Measurements from ENCODE around the gene CLIC3. TPM values are rescaled to one million over a fixed set of nuclear protein-coding genes. Genes with fewer than 3 reads are reported as not detected.
A peak's percentile ranks its signal among the peaks of the same experiment; 100 is the strongest.

CLIC3 gene, protein sequence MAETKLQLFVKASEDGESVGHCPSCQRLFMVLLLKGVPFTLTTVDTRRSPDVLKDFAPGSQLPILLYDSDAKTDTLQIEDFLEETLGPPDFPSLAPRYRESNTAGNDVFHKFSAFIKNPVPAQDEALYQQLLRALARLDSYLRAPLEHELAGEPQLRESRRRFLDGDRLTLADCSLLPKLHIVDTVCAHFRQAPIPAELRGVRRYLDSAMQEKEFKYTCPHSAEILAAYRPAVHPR
- total RNA-seq (under 1 TPM in 5 of 6 donors, not detected in 1; 0.24 to 0.44 (median 0.38) TPM), polyA plus RNA-seq (1 to 10 TPM; 1.1 to 1.3 TPM)

DNA sequence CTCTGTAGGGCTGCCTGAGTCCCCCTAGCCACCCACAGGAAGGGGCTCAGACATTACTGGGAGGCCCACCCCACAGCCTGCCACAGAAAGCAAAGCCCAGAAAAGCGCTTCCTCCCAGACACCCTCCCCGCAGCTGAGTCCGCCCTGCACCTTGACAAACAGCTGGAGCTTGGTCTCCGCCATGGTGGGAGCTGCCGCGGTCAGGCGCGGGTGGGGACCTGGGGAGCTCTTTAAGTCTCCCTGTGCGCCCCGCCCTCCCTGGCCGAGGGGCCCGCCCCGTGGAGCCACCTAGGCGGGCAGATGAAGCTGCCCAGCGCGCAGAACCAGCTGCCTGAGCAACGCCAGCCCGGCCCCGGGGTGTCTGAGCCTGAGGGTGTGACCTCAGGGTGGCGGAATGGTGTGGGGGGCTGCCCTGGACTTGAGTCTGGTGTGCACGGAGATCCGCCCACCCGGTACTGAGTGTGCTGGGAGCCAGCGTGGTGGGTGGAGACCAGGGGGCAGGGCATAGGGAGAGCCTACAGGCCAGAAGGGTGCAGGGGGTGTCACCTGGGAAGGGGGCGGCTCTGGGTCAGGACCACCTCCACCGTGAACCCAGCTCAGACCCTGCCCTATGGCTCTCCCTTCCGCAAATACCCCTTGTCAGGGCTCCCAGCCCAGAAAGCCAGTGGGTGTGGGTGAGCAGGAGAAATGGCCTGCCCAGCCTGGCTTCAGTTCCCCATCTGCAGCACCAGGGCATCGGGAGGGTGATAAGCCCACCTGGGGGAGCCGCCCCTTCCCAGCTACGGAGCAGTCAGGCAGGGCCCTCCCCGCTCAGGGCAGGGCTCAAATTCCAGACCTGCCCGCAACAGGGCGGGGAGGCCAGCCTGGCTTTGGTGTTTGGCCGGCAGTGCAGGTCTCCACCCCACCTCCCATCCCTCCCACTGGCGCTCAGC is at the start of gene CLIC3:
Gene CLIC3, minus strand, starts transcription at position 208 of the 932 bp plus-strand sequence. Its CDS starts 25 bp downstream, at position 183.
- Histone ChIP-seq H3K4me3 (no peak within 1 kb of the TSS), H3K36me3 (no peaks in the 10 kb centered on the region), H3K27me3 (no peaks in the 10 kb centered on the region), H3K27ac (no peak within 1 kb of the TSS), H3K9me3 (no peaks in the 10 kb centered on the region), H3K4me1 (peaks cover 0 to 7% (median 7%) of the 10 kb centered on the region in 3 donors)
- intact Hi-C loops (cut with DNase I) = no loop called here
- ATAC-seq (no peak), DNase-seq (no peak), FAIRE-seq (no peak)
- TF ChIP-seq, protein P1, sequence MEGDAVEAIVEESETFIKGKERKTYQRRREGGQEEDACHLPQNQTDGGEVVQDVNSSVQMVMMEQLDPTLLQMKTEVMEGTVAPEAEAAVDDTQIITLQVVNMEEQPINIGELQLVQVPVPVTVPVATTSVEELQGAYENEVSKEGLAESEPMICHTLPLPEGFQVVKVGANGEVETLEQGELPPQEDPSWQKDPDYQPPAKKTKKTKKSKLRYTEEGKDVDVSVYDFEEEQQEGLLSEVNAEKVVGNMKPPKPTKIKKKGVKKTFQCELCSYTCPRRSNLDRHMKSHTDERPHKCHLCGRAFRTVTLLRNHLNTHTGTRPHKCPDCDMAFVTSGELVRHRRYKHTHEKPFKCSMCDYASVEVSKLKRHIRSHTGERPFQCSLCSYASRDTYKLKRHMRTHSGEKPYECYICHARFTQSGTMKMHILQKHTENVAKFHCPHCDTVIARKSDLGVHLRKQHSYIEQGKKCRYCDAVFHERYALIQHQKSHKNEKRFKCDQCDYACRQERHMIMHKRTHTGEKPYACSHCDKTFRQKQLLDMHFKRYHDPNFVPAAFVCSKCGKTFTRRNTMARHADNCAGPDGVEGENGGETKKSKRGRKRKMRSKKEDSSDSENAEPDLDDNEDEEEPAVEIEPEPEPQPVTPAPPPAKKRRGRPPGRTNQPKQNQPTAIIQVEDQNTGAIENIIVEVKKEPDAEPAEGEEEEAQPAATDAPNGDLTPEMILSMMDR (IDR thresholded peaks at IDR 0.05) = no peak
- 35 to 36% methylated on average over 34 to 35 of the region's 35 CpGs for WGBS, 2 donors

- FAIRE-seq (no peak), DNase-seq (peak in 1 of 6 donors; percentile 62), ATAC-seq (peak; percentile 10 to 31 (median 19))
- TF ChIP-seq, protein P1 (IDR thresholded peaks at IDR 0.05) = no peak
- intact Hi-C loops (cut with DNase I) = no loop called here
- Histone ChIP-seq H3K4me1 (peaks cover 5 to 19% (median 10%) of the 10 kb centered on the region in 3 donors), H3K27me3 (peaks cover 0 to 7% (median 0%) of the 10 kb centered on the region in 4 donors), H3K27ac (peak overlapping the region in 3 of 4 donors; percentile 42 to 63 (median 63)), H3K36me3 (no peaks in the 10 kb centered on the region), H3K9me3 (no peaks in the 10 kb centered on the region), H3K4me3 (peak overlapping the region; percentile 30 to 69 (median 48))
- 3 to 8% methylated on average over 66 to 96 of the region's 96 CpGs for WGBS, 2 donors
Measured at GRCh38 chr9:137045294-137046087, 49.1 kb upstream of the CLIC3 start.

DNA sequence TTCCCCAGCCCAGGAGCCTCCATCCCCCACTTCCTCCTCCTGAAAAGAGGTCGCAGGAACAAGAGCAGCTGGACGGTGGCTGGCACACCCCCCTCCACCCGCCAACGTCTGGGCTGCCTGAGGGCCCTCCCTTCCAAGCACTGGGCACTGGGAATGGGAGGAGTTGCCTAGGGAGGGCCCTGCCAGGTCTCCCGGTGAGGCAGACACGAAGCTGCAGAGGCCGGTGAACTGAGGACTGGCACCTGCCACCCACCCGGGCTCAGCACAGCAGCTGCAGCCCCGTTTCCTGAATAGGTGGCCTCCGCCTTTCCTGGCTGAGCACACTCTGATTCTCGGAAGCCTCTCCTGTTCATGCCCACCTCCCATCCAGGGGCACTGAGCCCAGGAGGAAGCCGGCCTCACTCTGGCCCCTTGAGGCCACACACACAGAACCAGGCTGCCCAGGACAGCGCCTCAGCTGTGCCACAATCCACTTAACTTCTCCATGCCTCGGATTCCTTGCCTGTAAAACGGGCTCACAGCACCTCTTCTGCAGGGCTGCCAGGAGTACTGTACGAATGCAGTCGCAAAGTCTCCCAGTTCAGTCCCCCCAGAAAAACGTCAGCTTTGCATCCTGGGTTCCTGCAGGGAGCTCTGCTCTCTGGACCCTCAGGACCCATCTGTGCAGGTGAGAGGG is 48.3 kb upstream of the CLIC3 start:
- peaks cover 0 to 2% (median 0%) of the 10 kb centered on the region in 3 donors for H3K36me3 ChIP-seq
- DNase-seq (peak in 5 of 6 donors; percentile 72 to 82 (median 79)), ATAC-seq (peak; percentile 71 to 83 (median 78)), FAIRE-seq (no peak)
- peak overlapping the region in 3 of 4 donors; percentile 20 to 69 (median 51) for H3K4me3 ChIP-seq
- WGBS, 2 donors = 15 to 24% methylated on average over 17 to 18 of the region's 18 CpGs
- H3K4me1 ChIP-seq = peaks cover 5 to 19% (median 10%) of the 10 kb centered on the region in 3 donors
- intact Hi-C loops (cut with DNase I) = no loop called here
- H3K9me3 ChIP-seq = no peaks in the 10 kb centered on the region
- TF ChIP-seq, protein P1 (IDR thresholded peaks at IDR 0.05) = no peak
- H3K27me3 ChIP-seq = peaks cover 0 to 7% (median 0%) of the 10 kb centered on the region in 4 donors
- peak overlapping the region in 2 of 4 donors; percentile 63 to 64 for H3K27ac ChIP-seq

DNA sequence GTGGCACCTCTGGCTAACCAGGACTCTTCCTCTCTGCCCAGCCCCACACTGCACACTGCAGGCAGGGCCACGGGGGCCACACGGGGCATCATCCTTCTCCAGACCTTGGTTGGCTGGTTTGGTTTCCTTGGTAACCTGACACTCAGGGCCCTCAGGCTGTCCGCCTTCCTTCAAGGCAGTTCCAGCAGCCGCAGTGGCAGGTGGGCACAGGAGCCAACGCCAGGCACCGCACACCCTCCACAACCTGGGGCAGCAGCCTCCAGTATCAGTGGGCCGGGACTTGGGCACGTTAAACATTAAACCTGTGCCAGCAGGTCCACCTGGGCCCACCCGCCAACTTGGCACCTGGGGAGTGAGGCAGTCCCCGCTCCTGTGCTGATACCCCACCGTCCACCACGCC is 47.7 kb upstream of the CLIC3 start:
- Histone ChIP-seq H3K36me3 (peaks cover 0 to 3% (median 0%) of the 10 kb centered on the region in 3 donors), H3K4me3 (peak overlapping the region in 2 of 4 donors; percentile 16 to 69), H3K9me3 (no peaks in the 10 kb centered on the region), H3K27me3 (peaks cover 0 to under 1% (median 0%) of the 10 kb centered on the region in 4 donors), H3K27ac (peak overlapping the region in 2 of 4 donors; percentile 63 to 64), H3K4me1 (peaks cover 5 to 19% (median 10%) of the 10 kb centered on the region in 3 donors)
- DNase-seq (no peak), FAIRE-seq (no peak), ATAC-seq (peak in 3 of 4 donors; percentile 2 to 37 (median 7))
- TF ChIP-seq, protein P1 (IDR thresholded peaks at IDR 0.05) = no peak
- intact Hi-C loops (cut with DNase I) = no loop called here
- 24 to 26% methylated on average over 12 of the region's 12 CpGs for WGBS, 2 donors

All from pancreas (tissue), 10 donors.